ENCODE results near the gene TAF11L13.

GRCh38 chr5:17620627-17621026 lies 11.3 kb upstream of the TAF11L13 start:
- TF ChIP-seq CTCF (IDR thresholded peaks at IDR 0.05): peak; percentile 69
- TF ChIP-seq, protein P1, sequence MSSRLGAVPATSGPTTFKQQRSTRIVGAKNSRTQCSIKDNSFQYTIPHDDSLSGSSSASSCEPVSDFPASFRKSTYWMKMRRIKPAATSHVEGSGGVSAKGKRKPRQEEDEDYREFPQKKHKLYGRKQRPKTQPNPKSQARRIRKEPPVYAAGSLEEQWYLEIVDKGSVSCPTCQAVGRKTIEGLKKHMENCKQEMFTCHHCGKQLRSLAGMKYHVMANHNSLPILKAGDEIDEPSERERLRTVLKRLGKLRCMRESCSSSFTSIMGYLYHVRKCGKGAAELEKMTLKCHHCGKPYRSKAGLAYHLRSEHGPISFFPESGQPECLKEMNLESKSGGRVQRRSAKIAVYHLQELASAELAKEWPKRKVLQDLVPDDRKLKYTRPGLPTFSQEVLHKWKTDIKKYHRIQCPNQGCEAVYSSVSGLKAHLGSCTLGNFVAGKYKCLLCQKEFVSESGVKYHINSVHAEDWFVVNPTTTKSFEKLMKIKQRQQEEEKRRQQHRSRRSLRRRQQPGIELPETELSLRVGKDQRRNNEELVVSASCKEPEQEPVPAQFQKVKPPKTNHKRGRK (CRISPR knock-in tag; IDR thresholded peaks at IDR 0.05; ENCODE audit: borderline replicate concordance): no peak
- no peak for TF ChIP-seq CREB1 (CRISPR knock-in tag; IDR thresholded peaks at IDR 0.05)
- TF ChIP-seq, protein P2, sequence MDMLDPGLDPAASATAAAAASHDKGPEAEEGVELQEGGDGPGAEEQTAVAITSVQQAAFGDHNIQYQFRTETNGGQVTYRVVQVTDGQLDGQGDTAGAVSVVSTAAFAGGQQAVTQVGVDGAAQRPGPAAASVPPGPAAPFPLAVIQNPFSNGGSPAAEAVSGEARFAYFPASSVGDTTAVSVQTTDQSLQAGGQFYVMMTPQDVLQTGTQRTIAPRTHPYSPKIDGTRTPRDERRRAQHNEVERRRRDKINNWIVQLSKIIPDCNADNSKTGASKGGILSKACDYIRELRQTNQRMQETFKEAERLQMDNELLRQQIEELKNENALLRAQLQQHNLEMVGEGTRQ (CRISPR knock-in tag; IDR thresholded peaks at IDR 0.05): no peak
